ENCODE data around the gene DPYSL4. TPM values are rescaled to one million over a fixed set of nuclear protein-coding genes. Genes with fewer than 3 reads are reported as not detected.

DPYSL4 gene
- total and polyA plus RNA-seq, 2 of the 4 experiments (the other 2 are of a cell fraction): 8.1 to 30.5 TPM

- Histone ChIP-seq H3K56ac (ENCODE audit: extremely low read depth, insufficient read depth, low read length) (no peak overlapping the region), H3K4ac (ENCODE audit: low read depth, low read length) (no peak overlapping the region), H3K4me2 (ENCODE audit: low read depth, low read length) (no peak overlapping the region), H3K4me3 (ENCODE audit: insufficient read depth, low read depth, low read length) (no peak overlapping the region), H3K4me1 (ENCODE audit: control insufficient read depth, insufficient read depth, low read length) (no peaks in the 10 kb centered on the region), H2AK9ac (replicated peaks; ENCODE audit: low read depth, low read length, poor library complexity) (no peak overlapping the region), H3K79me1 (ENCODE audit: low read depth in 1 of 2, low read length in 2 of 2) (no peaks in the 10 kb centered on the region), H3K27me3 (ENCODE audit: control insufficient read depth, insufficient read depth, low read length) (no peaks in the 10 kb centered on the region; the same call in 1 of the 2 replicates), H4K20me1 (ENCODE audit: insufficient read depth, low read length) (no peaks in the 10 kb centered on the region), H4K5ac (ENCODE audit: low read depth, low read length) (no peak overlapping the region), H3K14ac (replicated peaks; ENCODE audit: low read depth, low read length) (no peak overlapping the region), H3K23ac (ENCODE audit: low read depth, low read length) (no peak overlapping the region), H3K9ac (ENCODE audit: low read depth, low read length) (no peak overlapping the region), H4K91ac (ENCODE audit: insufficient read depth, low read depth, low read length) (no peak overlapping the region), H3K18ac (ENCODE audit: low read depth, low read length) (no peak overlapping the region), H2BK15ac (ENCODE audit: low read depth, low read length) (no peak overlapping the region), H2BK5ac (ENCODE audit: low read depth, low read length, poor library complexity, severe bottlenecking) (no peak overlapping the region), H3K27ac (ENCODE audit: insufficient read depth, low read length) (no peak overlapping the region), H2BK20ac (ENCODE audit: low read depth, low read length) (no peak overlapping the region), H2AFZ (replicated peaks; ENCODE audit: low read length, poor library complexity) (no peak overlapping the region), H3K9me1 (ENCODE audit: insufficient read depth, low read length) (no peaks in the 10 kb centered on the region), H2AK5ac (ENCODE audit: low read depth, low read length) (no peak overlapping the region), H3K36me3 (ENCODE audit: control insufficient read depth, insufficient read depth, low read length) (no peaks in the 10 kb centered on the region), H4K8ac (ENCODE audit: low read depth in 2 of 2, low read length in 2 of 2) (no peak overlapping the region), H3K9me3 (ENCODE audit: control insufficient read depth, insufficient read depth, low read length) (no peaks in the 10 kb centered on the region), H2BK120ac (ENCODE audit: low read depth, low read length) (no peak overlapping the region)
- TF ChIP-seq MAZ (IDR thresholded peaks at IDR 0.05; ENCODE audit: borderline replicate concordance, low read depth, low read length): no peak
- dilution Hi-C loops (cut with HindIII; ENCODE audit: low sequenced_read_pairs, unreplicated experiment) (no loop called here), in situ Hi-C loops (cut with MboI; ENCODE audit: low sequenced_read_pairs) (no loop called here), intact Hi-C loops (cut with micrococcal nuclease) (no loop called here)
- DNase-seq: no peak
- ChIA-PET POLR2A (ENCODE audit: unreplicated experiment) (no interaction called here), CTCF (no interaction called here)
- no peak for ATAC-seq (ENCODE audit: low read depth)
- WGBS, 2 experiments (ENCODE audit: extremely low coverage in 2 of 2, insufficient read length in 1 of 2): 80% methylated on average over 3 of the region's 6 CpGs; no CpG with 5 or more reads in 1 of the 2 experiments
- no TSS peak for BruUV-seq (replicated peaks)
Observed at GRCh38 chr10:132251928-132252327, 65.2 kb downstream of the DPYSL4 start.

All from IMR-90 (cell line).